GM12878 (cell line): ENCODE data around the gene ZNF484. TPM values are rescaled to one million over a fixed set of nuclear protein-coding genes. Genes with fewer than 3 reads are reported as not detected.
"Not testable (repeated sequence)": the region's sequence is repeated elsewhere in the genome, so short reads cannot be mapped to it uniquely, and the experiment has no call there.

ENCODE experiments used
- ATAC-seq: fragments of 200-7000 bp; cut with Tn5 transposase; 3 replicates; pipeline ENCODE4 v1.9.1; 2020; ENCODE audit warnings: mild to moderate bottlenecking, moderate library complexity
- BruUV-seq: library from RNA; stranded (reverse); fragments of 400-500 nt; replicated peaks from 2 replicates; lab custom pipeline; 2021; lab: Mats Ljungman, UMichigan
- CTCF ChIA-PET: fragments of 300-600 bp; sonication (Branson Sonifier 250); formaldehyde crosslinking; extraction: SDS; loops from one replicate; lab custom pipeline; 2021; ENCODE audit warnings: inconsistent platforms; lab: Yijun Ruan, JAX
- POLR2A ChIA-PET: fragments of 350-600 bp; formaldehyde crosslinking; extraction: SDS; loops from one replicate; lab custom pipeline; 2021; ENCODE audit warnings: inconsistent platforms; lab: Charles Lee
- RAD21 ChIA-PET: fragments of 300-600 bp; sonication (Branson Sonifier 250); formaldehyde crosslinking; loops from one replicate; lab custom pipeline; 2023; ENCODE audit warnings: antibody characterized with exemption; ENCODE audit not compliant: unreplicated experiment; lab: Charles Lee
- SMC1A ChIA-PET: fragments of 300-600 bp; sonication (Branson Sonifier 250); formaldehyde crosslinking; loops from one replicate; lab custom pipeline; 2023; ENCODE audit not compliant: unreplicated experiment, uncharacterized antibody; lab: Charles Lee
- DNase-seq: peaks from one replicate; pipeline ENCODE4 v3.0.0-alpha.2; 2011; ENCODE audit warnings: low read depth, low spot score
- FAIRE-seq: peaks from 3 replicates; lab custom pipeline; 2011; peaks lifted over from hg19 to GRCh38; lab: Jason Lieb, UNC
- H2AFZ ChIP-seq: 2 replicates; pipeline ENCODE4 v1.6.0; 2011; ENCODE audit warnings: low read depth, low read length, control low read depth; ENCODE audit not compliant: control insufficient read depth
- H3K27ac ChIP-seq: 2 replicates; pipeline ENCODE4 v1.5.1; 2011; ENCODE audit warnings: control low read depth; ENCODE audit not compliant: control insufficient read depth, insufficient read depth
- H3K27me3 ChIP-seq, 2 experiments: replicated peaks in 1 of 2; 2 replicates each; pipeline versions ENCODE4 v1.6.0 to v1.6.1; 2011; ENCODE audit warnings: low read length in 1 of 2; ENCODE audit not compliant: control insufficient read depth in 2 of 2, insufficient read depth in 2 of 2
- H3K36me3 ChIP-seq, 2 experiments: 2 replicates each; pipeline ENCODE4 v1.5.1; 2011; ENCODE audit warnings: low read length in 1 of 2; ENCODE audit not compliant: control insufficient read depth in 2 of 2, insufficient read depth in 2 of 2
- H3K4me1 ChIP-seq: 2 replicates; pipeline ENCODE4 v1.6.1; 2011; ENCODE audit warnings: mild to moderate bottlenecking, low read length, moderate library complexity, mixed read lengths; ENCODE audit not compliant: control insufficient read depth, insufficient read depth
- H3K4me2 ChIP-seq: 2 replicates; pipeline ENCODE4 v1.6.0; 2011; ENCODE audit warnings: control low read depth; ENCODE audit not compliant: control insufficient read depth, insufficient read depth
- H3K4me3 ChIP-seq: fragments of 200-600 bp; sonication (generic); 2 replicates; pipeline ENCODE4 v1.5.1; 2016
- H3K79me2 ChIP-seq: 2 replicates; pipeline ENCODE4 v1.6.0; 2011; ENCODE audit warnings: low read length; ENCODE audit not compliant: control insufficient read depth, insufficient read depth
- H3K9ac ChIP-seq: 2 replicates; pipeline ENCODE4 v1.8.0; 2011; ENCODE audit warnings: low read length, control low read depth, mixed read lengths; ENCODE audit not compliant: control insufficient read depth, insufficient read depth
- H3K9me3 ChIP-seq: replicated peaks from 3 replicates; pipeline ENCODE4 v1.5.1; 2011; ENCODE audit warnings: mild to moderate bottlenecking, low read length; ENCODE audit not compliant: control insufficient read depth, insufficient read depth
- H4K20me1 ChIP-seq: 2 replicates; pipeline ENCODE4 v1.6.0; 2011; ENCODE audit not compliant: control insufficient read depth, insufficient read depth
- WGBS: methylation state at CpG from one replicate; pipeline ENCODE4 v1.1.6; 2016; ENCODE audit warnings: low lambda C conversion rate; ENCODE audit not compliant: insufficient replicate concordance, insufficient coverage; ENCODE audit errors: missing lambda C conversion rate; 5-methylcytosine and 5-hydroxymethylcytosine counted together
- in situ Hi-C: fragments of 300-500 bp; cut with MboI; formaldehyde crosslinking; loops from 9 replicates; pipeline ENCODE4 v1.14.3; 2018; ENCODE audit warnings: mixed read lengths
- intact Hi-C: fragments of 100-400 bp; cut with micrococcal nuclease; formaldehyde crosslinking; loops from one replicate; pipeline ENCODE4 v1.14.2; 2022; ENCODE audit not compliant: unreplicated experiment
- polyA plus RNA-seq, 11 experiments: library from polyadenylated mRNA; depleted of rRNA in 4 of 11; unstranded in 6 of 11; stranded (reverse) in 5 of 11; fragments of >200 nt; fragmentation: Nextera tagmentation in 4 of 11; fragmentation: Illumina TruSeq in 1 of 11; extraction: Ambion mirVana in 4 of 11; extraction: Trizol in 1 of 11; gene quantifications; 1 replicate in 1 of 11; 2 replicates in 10 of 11; pipeline versions ENCODE4 v1.2.1 to v1.2.3, GENCODE V29; 2011 to 2016; ENCODE audit warnings: inconsistent platforms in 2 of 11, missing spikeins in 2 of 11, low read depth in 1 of 11
- total RNA-seq, 4 experiments: library from RNA; depleted of rRNA in 3 of 4; stranded (reverse); fragments of >200 nt in 3 of 4; fragmentation: Illumina TruSeq in 1 of 4; extraction: Trizol in 1 of 4; gene quantifications; 2 replicates each; pipeline versions ENCODE4 v1.2.1 to v1.2.3, GENCODE V29; 2013 to 2021

ZNF484 gene
- total and polyA plus RNA-seq, 10 of the 15 experiments (the other 5 are each of a cell fraction or from before 2014, with no cell fraction given): 0.95 to 7.8 (median 3.3) TPM

- H3K4me2 ChIP-seq, RAD21 ChIA-PET, H3K36me3 ChIP-seq, FAIRE-seq, intact Hi-C loops, H3K4me1 ChIP-seq, H3K79me2 ChIP-seq, H3K27me3 ChIP-seq, DNase-seq, H3K4me3 ChIP-seq, H2AFZ ChIP-seq, BruUV-seq, H4K20me1 ChIP-seq, H3K9me3 ChIP-seq, in situ Hi-C loops, H3K27ac ChIP-seq, ATAC-seq, POLR2A ChIA-PET, H3K9ac ChIP-seq, SMC1A ChIA-PET: not testable (repeated sequence)
- 44% methylated on average over 6 of the region's 6 CpGs for WGBS
- CTCF ChIA-PET: interaction anchor here (1.1 kb wide), 1 partner anchor 33 kb away, joined by 3 read pairs; no protein-coding TSS in a partner anchor
These were observed 16.2 kb upstream of the ZNF484 start for GRCh38 chr9:92893916-92894610.

- H3K79me2 ChIP-seq, in situ Hi-C loops, RAD21 ChIA-PET, intact Hi-C loops, FAIRE-seq, DNase-seq, CTCF ChIA-PET, H3K9me3 ChIP-seq, H3K4me1 ChIP-seq, H3K9ac ChIP-seq, H2AFZ ChIP-seq, H4K20me1 ChIP-seq, H3K27ac ChIP-seq, H3K36me3 ChIP-seq, BruUV-seq, H3K4me2 ChIP-seq, POLR2A ChIA-PET, H3K4me3 ChIP-seq, ATAC-seq, H3K27me3 ChIP-seq: not testable (repeated sequence)
- SMC1A ChIA-PET: interaction anchor here (1.0 to 1.2 kb wide), 2 partner anchors 49 to 80 kb away, joined by 3 read pairs; no protein-coding TSS in a partner anchor
- 42% methylated on average over 4 of the region's 4 CpGs for WGBS
These were observed 14.4 kb upstream of the ZNF484 start for GRCh38 chr9:92892276-92892675.
